SH-SY5Y (cell line): ENCODE measurements around the gene TFE3.

Experiments used
- GATA2 ChIP-seq: IDR thresholded peaks from 2 replicates; pipeline ENCODE4 v1.6.1; 2011; ENCODE audit warnings: mild to moderate bottlenecking, low read depth, low read length
- GATA3 ChIP-seq: IDR thresholded peaks from 2 replicates; pipeline ENCODE4 v1.6.1; 2011; ENCODE audit warnings: low read depth, mild to moderate bottlenecking, low read length, moderate library complexity

DNA sequence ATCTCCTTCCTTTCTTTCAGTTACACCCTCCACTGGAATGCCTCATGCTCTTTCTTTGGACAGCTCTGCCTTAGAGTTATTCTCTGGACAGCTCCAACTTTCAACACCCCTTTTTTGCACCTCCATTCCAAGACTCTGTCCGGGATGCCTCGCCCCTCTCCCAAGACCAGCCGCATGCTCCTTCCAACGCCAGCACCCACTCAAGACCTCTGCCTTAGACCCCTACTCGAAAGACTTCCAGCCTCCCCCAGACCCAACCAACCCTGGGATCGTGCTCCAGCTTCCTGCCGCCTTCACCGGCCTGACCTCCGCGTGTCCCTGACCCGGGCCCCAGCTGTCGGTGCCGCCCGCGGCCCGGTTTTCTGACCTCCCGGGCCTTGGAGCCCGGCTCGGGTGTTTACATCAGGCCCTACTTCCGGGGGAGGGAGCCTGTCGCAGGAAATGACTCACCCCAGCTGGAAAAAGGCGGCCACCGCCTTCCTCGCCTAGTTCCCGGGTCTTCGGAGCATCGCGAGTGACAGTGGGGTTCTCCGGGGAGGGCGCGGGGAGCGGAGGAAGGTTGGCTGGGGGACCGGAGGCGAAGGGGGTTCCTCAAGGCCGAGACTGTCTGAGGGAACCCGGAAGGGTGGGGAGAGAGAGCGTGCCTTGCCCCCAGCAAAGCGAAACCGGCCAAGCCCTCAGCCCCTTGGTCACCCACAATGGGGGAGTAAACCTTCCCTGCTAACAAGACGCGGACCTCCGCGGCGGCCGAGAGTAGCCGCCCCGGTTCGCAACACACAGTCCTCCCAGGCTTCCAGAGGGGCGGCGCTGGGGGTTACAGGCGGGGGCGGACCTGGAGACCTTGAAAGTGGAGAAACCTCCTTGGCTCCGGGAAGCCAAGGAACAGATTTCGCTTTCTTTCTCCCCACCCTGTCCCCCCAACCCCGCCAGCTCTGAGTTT, 36.6 kb upstream of the TFE3 start, which contains the start of gene WDR45:
- TF ChIP-seq GATA3 (no peak), GATA2 (no peak)
